ENCODE data around the gene OR52B4.
"Not testable (repeated sequence)": the region's sequence is repeated elsewhere in the genome, so short reads cannot be mapped to it uniquely, and the experiment has no call there.

The OR52B4 gene

GRCh38 chr11:4368286-4368685 is at the start of gene OR52B4:
Gene OR52B4 (minus strand): TSS chr11:4368386. CDS start chr11:4368295, 91 bp downstream.
- no peak for DNase-seq

GRCh38 chr11:4416816-4417215 is 48.6 kb upstream of the OR52B4 start:
- no peak for DNase-seq

GRCh38 chr11:4416306-4416705 is 48.1 kb upstream of the OR52B4 start:
- DNase-seq = no peak

GRCh38 chr11:4406206-4406605 is 38.0 kb upstream of the OR52B4 start:
- not testable (repeated sequence) for DNase-seq

GRCh38 chr11:4393858-4394223 is 25.7 kb upstream of the OR52B4 start:
- DNase-seq = no peak

GRCh38 chr11:4393209-4393857 is 25.1 kb upstream of the OR52B4 start, which contains the start of gene TRIM21:
Gene TRIM21 (minus strand): TSS chr11:4393702. CDS start chr11:4390409, 3,293 bp downstream.
- DNase-seq = peak; percentile 91

GRCh38 chr11:4388221-4388620 is 20.0 kb upstream of the OR52B4 start:
- no peak for DNase-seq

GRCh38 chr11:4385978-4386740 is 18.0 kb upstream of the OR52B4 start:
- DNase-seq = no peak

- no peak for DNase-seq
Measured at GRCh38 chr11:4381901-4382300, 13.7 kb upstream of the OR52B4 start.

- DNase-seq = no peak
Measured at GRCh38 chr11:4375431-4376140, 7.4 kb upstream of the OR52B4 start.

- no peak for DNase-seq
Measured at GRCh38 chr11:4370166-4370565, 2.0 kb upstream of the OR52B4 start.

- DNase-seq = not testable (repeated sequence)
Measured at GRCh38 chr11:4348142-4348541, 20.0 kb downstream of the OR52B4 start.

- DNase-seq = not testable (repeated sequence)
Measured at GRCh38 chr11:4345366-4345765, 22.8 kb downstream of the OR52B4 start.

GRCh38 chr11:4334356-4334755 is 33.8 kb downstream of the OR52B4 start:
- not testable (repeated sequence) for DNase-seq

Measured in stimulated activated CD4-positive, alpha-beta T cell treated with anti-CD3 and anti-CD28 coated beads, Interleukin-15, amount 100 ng/mL, for 24 hours (primary cell).